HL-60 (cell line): ENCODE results near the gene THEM4.

Experiments
- CTCF ChIP-seq: IDR thresholded peaks from one replicate; pipeline ENCODE4 v1.5.1; 2011; ENCODE audit warnings: low read length, control low read depth, inconsistent platforms; ENCODE audit not compliant: insufficient read depth
- GABPA ChIP-seq: IDR thresholded peaks from 2 replicates; pipeline ENCODE4 v1.6.1; 2012; ENCODE audit warnings: low read depth
- POLR2AphosphoS5 ChIP-seq: IDR thresholded peaks from 2 replicates; pipeline ENCODE4 v1.6.1; 2012; ENCODE audit warnings: low read depth
- REST ChIP-seq: IDR thresholded peaks from 2 replicates; pipeline ENCODE4 v1.6.1; 2012; ENCODE audit warnings: low read depth; ENCODE audit not compliant: insufficient replicate concordance

GRCh38 chr1:151912973-151913372 lies 3.7 kb upstream of the THEM4 start:
- TF ChIP-seq CTCF (no peak), POLR2AphosphoS5 (no peak), REST (no peak), GABPA (no peak)
